ENCODE measurements around the gene MMP17. TPM values are rescaled to one million over a fixed set of nuclear protein-coding genes. Genes with fewer than 3 reads are reported as not detected.

The MMP17 gene
- total RNA-seq, 1 donor from 2014 or later: 1.6 TPM

GRCh38 chr12:131848753-131849152 is 20.6 kb downstream of the MMP17 start:
- DNase-seq (ENCODE audit: low read depth): no peak

GRCh38 chr12:131849700-131850553 is 21.7 kb downstream of the MMP17 start:
- DNase-seq (ENCODE audit: low read depth): no peak

GRCh38 chr12:131850856-131851559 is 22.8 kb downstream of the MMP17 start:
- peak; percentile 27 for DNase-seq (ENCODE audit: low read depth)

- no peak for DNase-seq (ENCODE audit: low read depth)
Measured at GRCh38 chr12:131851741-131852550, 23.8 kb downstream of the MMP17 start.

- no peak for DNase-seq (ENCODE audit: low read depth)
Measured at GRCh38 chr12:131852551-131853299, 24.5 kb downstream of the MMP17 start.

- DNase-seq (ENCODE audit: low read depth): no peak
Measured at GRCh38 chr12:131853832-131854797, 25.9 kb downstream of the MMP17 start.

GRCh38 chr12:131854861-131855476 is 26.8 kb downstream of the MMP17 start:
- DNase-seq (ENCODE audit: low read depth): no peak

- DNase-seq (ENCODE audit: low read depth): no peak
Measured at GRCh38 chr12:131855521-131856142, 27.4 kb downstream of the MMP17 start.

- no peak for DNase-seq (ENCODE audit: low read depth)
Measured at GRCh38 chr12:131856366-131857097, 28.3 kb downstream of the MMP17 start.

- DNase-seq (ENCODE audit: low read depth): no peak
Measured at GRCh38 chr12:131857908-131858850, 30.0 kb downstream of the MMP17 start.

- peak; percentile 80 for DNase-seq (ENCODE audit: low read depth)
Measured at GRCh38 chr12:131860472-131861260, 32.5 kb downstream of the MMP17 start.

GRCh38 chr12:131861261-131862083 is 33.3 kb downstream of the MMP17 start:
- no peak for DNase-seq (ENCODE audit: low read depth)

GRCh38 chr12:131862084-131862441 is 33.9 kb downstream of the MMP17 start:
- DNase-seq (ENCODE audit: low read depth): no peak

- no peak for DNase-seq (ENCODE audit: low read depth)
Measured at GRCh38 chr12:131862600-131862993, 34.4 kb downstream of the MMP17 start.

GRCh38 chr12:131862994-131863710 is 35.0 kb downstream of the MMP17 start:
- DNase-seq (ENCODE audit: low read depth): peak; percentile 13

Data from renal cortical epithelial cell (primary cell).